ENCODE data around the gene CEP250. TPM values are rescaled to one million over a fixed set of nuclear protein-coding genes. Genes with fewer than 3 reads are reported as not detected.
"Not testable (repeated sequence)": the region's sequence is repeated elsewhere in the genome, so short reads cannot be mapped to it uniquely, and the experiment has no call there.

Gene CEP250
- total RNA-seq, 1 experiment from 2014 or later, result 25.5 TPM

DNA sequence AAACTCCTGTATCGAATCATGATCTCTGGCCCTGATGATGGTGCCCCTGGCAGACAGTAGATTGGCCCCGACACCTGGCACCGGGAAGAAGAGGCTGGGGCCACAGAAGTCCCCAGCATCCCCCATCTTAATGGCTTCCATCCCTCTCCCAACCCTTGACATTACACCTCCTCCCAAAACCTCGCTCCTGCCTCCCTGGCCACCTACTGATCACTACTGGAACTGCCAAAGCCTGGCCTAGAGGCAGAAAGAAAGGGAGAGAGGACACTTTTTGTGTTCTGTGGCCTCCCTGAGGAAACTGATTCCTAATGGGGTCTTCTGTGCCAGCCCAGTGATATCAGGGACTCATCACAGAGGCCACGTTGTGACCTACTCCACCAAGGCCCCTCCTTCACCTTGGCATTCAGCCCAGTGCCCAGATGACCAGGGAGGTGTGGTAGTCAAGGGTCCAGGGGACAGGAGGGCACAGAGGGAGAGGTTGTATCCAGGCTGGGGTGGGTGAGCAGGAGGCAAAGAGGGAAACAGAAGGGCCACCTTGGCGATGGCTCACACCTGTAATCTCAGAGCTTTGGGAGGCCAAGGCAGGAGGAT, 68.0 kb downstream of the CEP250 start:
- peak; percentile 32 for DNase-seq (ENCODE audit: low read depth)

- DNase-seq (ENCODE audit: low read depth), result no peak
Observed at GRCh38 chr20:35525639-35526038, 70.2 kb downstream of the CEP250 start.

DNA sequence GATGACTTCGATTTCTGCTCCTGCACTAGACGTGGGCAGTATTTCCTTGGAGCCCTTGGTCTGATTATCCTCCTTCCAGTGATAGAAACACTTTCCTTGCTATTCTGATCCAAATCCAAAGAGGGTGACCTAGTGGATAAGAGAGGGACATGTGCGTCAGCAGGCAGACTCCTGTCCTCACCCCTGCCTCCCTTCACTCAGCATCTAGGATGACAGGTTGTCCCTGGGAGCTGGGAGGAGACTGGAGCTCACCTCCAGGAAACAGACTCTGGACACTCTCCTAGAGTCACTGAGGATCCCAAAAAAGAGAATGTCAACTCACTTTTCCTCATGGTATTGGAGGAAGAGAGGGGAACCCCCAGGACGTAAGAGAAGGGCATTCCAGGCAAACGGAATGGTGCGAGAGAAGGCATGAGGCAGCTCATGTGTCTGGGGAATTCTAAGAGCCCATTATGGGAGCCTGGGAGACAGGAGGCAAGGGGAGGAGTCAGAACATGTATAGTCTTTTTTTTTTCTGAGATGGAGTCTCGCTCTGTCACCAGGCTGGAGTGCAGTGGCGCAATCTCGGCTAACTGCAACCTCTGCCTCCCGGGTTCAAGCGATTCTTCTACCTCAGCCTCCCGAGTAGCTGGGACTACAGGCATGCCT, 71.8 kb downstream of the CEP250 start:
- no peak for DNase-seq (ENCODE audit: low read depth)

DNA sequence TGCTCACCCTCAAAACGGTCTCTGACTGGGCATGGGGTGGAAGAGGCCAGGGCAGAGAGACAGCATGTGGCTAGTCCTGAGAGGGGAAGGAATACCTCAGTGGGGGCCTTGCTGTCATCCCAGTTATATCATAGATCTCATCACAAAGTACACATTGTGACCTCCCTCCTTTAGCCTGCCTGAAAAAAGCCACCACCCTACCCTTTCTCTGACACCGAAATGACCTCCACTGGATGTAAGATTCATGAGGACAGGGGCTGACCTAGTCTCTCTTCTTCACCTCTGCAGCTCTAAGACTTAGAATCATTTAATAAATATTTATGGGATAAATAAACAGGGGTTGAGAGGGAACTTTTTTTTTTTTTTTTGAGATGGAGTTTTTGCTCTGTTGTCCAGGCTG, 74.2 kb downstream of the CEP250 start, which contains the start of gene C20orf173:
TSS of gene C20orf173 (minus strand) at position 101 of the 400 bp plus-strand sequence. CDS start 279 bp downstream, outside the sequence.
- no peak for DNase-seq (ENCODE audit: low read depth)

DNA sequence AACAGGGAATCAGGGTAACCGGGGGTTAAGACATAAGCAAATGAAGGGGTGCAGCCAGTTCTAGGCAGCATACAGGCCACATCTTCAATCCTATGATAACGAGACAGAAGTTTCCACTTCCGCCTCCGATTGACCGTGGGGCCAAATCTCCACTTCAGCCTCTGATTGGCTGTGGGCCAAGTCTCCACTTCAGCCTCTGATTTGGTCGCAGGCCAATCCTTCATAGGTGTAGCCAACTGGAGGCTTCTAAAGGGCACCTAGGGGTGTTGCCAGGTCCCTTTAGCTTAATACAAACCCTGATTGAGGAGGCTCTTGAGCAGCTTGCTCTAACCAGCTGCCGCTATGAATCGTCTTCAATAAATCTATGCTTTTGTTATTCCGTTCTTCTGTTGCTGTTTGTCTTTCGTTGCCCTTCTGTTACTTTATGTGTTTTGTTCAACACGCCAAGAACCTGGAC, 84.4 kb downstream of the CEP250 start:
- DNase-seq (ENCODE audit: low read depth), result no peak

DNA sequence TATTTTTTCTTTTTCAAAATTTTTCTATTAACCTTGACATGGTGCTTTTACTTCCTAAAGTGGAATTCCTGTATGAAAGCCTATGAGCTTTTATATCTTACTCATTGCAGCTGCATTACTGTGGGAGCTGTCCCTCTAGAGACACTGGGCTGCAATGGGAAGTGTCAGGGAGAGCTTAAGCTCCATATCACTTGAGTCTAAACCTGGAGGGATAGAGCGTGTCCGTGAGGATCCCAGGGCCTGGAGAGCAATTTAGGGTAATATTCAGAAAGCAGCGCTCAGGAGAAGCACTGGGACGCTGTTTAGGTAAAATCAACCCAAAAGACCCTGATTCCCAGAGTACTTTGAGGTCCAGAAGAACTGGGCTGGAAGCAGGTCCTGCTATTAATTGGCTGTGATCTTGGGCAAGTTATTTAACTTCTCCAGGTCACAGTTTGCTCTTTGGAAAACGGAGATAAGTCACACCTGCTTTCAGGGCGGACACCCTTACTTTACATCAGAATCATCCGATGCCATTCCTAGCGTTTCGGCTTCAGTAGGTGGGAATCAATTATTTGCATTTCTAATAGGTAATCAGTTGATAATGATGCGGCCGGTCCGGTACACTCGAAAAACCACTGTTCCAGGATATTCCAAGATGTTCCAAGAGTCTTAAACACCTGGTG, 85.9 kb downstream of the CEP250 start:
- DNase-seq (ENCODE audit: low read depth), result no peak

DNA sequence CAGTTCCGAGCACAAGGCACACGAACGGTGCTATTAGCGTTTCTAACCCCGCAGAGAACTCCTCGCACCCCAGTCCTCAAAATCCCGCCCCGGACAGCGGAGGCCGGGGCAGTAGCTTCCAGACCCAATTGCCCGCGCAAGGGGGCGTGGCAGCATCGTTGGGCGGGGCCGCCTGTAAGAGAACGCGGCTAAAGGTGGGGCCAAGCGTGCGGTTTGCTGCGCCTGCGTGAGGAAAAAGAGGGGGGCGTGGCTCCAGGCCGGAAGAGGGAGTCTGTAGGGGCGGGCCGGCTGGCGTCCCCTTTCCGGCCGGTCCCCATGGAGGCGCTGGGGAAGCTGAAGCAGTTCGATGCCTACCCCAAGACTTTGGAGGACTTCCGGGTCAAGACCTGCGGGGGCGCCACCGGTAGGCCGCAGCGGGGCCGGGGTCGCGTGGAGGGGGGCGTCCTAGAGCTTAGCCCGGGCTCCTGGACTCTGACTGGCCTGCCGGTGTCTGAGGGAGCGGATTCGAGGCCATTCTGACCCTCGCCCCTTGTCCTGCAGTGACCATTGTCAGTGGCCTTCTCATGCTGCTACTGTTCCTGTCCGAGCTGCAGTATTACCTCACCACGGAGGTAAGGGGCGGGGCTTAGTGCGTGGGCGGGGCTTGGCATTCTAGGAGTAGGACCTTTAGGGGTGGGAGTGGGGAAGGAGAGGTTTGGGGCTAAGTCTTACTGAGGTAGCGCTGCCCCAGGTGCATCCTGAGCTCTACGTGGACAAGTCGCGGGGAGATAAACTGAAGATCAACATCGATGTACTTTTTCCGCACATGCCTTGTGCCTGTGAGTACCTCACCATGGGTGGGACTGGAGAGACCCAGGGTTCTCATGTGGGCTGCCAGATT, 86.6 kb downstream of the CEP250 start, which contains the start of gene ERGIC3:
TSS of gene ERGIC3 (plus strand) at position 296 of the 880 bp plus-strand sequence. CDS start at position 316, 20 bp downstream.
- DNase-seq (ENCODE audit: low read depth), result peak; percentile 97

DNA sequence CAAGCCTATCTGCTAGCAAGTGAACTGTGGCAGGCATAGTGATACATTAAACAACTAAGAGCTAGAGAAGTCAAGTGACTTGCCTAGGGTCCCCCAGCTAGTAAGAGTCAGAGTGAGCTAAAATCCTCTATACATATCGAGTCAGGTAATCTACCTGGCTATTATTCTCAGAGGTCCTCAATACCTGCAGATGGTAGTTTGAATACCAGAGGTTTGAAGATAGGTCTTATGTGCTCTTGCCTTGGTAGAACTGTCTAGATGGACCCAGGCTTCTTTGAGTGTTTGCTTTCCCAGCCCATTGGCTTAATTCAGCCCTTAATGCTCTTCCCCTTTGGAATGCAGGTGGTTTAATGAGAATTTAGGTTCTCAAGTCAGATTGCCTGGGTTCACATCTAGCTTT, 87.6 kb downstream of the CEP250 start:
- no peak for DNase-seq (ENCODE audit: low read depth)

DNA sequence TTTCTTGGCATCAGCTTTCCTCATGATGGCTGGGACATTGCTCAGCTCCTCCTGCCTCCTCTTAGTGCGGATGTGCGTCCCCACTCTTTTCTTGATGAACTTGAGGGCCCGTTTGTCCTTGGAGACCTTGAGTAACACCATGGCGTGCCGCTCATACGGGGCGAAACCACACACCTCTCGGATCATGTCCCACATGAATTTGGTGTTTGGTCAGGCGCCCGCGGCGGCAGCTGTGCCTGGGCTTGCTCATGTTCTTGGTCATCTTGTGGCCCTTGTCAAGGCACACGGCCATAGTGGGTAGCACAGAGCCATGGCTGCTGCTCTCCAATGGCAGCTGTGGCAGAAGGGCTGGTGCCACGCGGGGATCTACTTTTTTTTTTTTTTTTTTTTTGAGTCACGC, 89.0 kb downstream of the CEP250 start:
- no peak for DNase-seq (ENCODE audit: low read depth)

DNA sequence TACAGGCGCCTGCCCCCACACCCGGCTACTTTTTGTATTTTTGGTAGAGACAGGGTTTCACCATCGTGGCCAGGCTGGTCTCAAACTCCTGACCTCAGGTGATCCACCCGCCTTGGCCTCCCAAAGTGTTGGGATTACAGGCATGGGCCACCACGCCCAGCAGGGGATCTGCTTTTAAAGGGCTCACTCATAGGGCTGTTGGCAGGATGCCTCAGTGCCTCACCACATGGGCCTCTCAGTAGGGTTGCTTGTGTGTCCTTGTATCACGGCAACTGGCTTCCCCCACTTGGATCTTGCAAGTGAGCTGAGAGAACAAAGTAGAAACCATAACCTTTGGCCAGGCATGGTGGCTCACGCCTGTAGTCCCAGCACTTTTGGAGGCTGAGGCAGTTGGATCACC, 89.5 kb downstream of the CEP250 start:
- DNase-seq (ENCODE audit: low read depth), result peak; percentile 62

DNA sequence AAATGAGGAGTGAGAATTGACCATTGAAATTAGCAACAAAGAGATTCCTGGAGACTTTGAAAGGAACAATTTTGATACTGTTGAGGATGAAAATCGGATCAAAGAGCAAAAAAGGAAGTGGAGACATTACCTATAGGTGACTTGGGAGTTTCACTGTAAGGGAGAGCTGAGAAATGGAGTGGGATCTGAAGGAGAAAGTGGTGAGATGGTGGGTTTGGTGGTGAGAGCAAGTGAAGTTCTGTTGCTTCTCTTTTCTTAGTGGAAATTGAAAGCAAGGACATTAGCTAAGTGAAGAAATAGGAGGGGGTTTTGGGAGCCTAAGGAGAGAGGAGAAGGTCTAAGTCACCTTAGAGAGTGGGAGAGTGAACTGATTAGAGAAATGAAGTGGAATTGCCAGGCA, 90.7 kb downstream of the CEP250 start:
- no peak for DNase-seq (ENCODE audit: low read depth)

DNA sequence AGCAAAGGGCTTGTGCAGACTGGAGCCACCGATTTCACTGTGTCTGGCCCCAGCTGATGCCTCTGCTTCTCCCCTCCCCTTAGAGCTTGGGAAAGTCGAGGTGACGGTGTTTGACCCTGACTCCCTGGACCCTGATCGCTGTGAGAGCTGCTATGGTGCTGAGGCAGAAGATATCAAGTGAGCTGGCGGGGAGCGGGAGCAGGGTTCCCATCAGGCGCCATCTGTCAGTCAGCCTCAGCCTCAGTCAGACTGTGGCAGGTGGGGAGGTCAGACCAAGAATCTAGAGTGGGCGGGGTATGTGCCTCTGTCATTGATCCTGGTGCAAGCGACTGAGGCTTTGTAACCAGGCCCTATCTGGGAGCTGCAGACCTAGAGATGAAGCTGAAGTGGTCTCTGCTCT, 91.9 kb downstream of the CEP250 start:
- no peak for DNase-seq (ENCODE audit: low read depth)

DNA sequence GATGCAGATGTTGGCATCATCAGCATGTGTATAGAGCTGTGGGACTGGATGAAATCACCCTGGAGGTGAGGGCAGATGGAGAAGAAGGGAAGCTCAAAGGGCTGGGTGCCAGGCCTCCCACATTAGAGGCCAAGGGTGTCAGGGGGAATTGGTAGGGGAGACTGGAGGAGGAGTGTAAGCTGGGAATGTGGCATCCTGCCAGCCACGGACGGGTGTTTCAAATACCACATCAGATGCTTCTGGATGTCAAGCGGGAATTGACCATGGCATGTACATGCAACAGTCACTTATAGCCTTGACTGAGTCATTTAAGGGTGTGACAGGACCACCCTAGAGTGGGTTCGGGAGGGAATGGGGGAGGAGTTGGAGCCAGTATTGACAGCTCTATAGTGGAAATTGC, 96.1 kb downstream of the CEP250 start:
- DNase-seq (ENCODE audit: low read depth), result no peak

DNA sequence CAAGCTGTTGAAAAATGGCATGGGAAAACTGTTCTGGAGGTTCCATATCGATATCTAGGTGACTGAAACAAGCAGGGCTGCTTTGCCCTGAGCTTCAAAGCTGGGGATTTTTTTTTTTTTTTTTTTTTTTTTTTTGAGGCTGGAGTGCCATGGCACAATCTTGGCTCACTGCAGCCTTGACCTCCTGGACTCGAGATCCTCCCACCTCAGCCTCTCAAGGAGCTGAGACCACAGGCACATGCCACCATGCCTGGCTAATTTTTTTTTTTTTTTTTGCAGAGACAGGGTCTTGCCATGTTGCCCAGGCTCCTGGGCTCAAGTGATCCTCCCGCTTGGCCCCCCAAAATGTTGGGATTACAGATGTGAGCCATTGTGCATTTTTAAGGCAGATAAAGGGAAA, 97.5 kb downstream of the CEP250 start:
- no peak for DNase-seq (ENCODE audit: low read depth)

DNA sequence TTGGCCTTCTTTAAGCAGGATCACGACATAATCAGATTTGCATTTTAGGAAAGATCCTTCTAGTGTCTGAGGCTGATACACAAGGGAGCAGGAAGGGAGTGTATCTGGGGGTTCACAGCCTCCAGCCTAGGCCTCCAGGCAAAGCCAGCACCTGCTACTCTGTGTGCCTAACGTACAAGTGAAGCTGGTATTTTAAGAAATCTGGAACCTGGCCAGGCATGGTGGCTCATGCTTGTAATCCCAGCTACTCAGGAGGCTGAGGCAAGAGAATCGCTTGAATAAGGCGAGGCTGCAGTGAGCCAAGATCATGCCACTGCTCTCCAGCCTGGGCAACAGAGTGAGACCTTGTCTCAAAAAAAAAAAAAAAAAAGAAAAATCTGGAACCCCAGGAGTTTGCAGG, 100.1 kb downstream of the CEP250 start:
- DNase-seq (ENCODE audit: low read depth), result not testable (repeated sequence)

DNA sequence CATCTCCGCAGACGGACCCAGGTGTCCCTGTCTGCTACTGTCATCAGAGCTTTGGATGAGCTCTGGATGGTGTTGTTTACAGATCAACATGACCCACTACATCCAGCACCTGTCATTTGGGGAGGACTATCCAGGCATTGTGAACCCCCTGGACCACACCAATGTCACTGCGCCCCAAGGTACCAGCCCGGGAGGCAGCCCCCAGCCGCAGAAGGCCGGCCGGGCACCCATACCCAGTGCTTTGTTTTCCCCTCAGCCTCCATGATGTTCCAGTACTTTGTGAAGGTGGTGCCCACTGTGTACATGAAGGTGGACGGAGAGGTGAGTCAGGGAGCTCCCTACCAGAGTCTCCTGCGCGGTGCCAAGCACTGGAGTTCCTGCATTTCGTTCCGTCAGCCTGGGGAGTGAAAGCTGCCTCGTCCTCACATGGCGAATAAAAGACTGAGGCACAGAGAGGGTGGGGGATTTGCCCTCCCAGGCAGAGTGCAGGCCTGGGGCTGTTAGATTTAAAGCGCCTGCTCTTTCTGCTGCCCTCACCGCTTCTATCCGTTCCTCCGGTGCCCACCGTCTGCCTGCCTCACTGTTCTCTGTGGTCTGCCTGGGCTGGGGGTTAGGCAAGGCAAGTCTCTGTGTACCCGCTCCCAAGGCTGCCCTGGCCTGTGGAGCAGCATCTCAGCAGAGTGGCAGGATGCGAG, 100.7 kb downstream of the CEP250 start:
- no peak for DNase-seq (ENCODE audit: low read depth)

DNA sequence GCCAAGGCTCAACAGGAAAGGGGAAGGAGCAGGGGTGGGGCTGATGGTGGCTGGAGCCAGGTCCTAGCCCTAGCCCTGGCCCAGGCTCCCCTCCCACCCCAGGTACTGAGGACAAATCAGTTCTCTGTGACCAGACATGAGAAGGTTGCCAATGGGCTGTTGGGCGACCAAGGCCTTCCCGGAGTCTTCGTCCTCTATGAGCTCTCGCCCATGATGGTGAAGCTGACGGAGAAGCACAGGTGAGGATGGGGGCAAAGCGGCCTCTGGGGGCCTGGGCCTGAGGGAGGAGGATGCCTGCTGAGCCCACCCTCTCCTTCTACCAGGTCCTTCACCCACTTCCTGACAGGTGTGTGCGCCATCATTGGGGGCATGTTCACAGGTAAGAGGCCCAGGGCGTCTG, 101.5 kb downstream of the CEP250 start:
- DNase-seq (ENCODE audit: low read depth), result no peak

DNA sequence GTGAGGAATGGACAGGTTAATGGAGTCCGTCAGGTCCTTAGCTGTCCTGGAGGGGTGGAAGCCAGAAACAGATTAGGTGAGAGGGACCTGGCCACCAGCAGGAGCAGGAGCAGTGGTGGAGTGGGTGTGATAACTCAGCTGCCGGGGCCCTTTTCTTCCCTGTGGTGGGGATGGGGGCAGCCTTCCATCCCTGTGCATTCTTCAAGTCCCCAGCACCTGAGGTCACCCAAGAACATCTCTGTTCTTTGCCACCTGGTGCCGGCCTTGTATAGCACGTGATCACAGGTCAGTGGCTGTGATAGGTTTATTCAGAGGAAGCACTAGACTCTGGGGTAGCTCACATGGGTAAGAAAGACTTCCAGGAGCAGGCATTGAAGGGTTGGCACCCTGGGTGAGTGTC, 103.1 kb downstream of the CEP250 start:
- no peak for DNase-seq (ENCODE audit: low read depth)

- DNase-seq (ENCODE audit: low read depth), result no peak
Observed at GRCh38 chr20:35559042-35559693, 103.8 kb downstream of the CEP250 start.

GRCh38 chr20:35560105-35560511, 104.7 kb downstream of the CEP250 start:
- no peak for DNase-seq (ENCODE audit: low read depth)

- DNase-seq (ENCODE audit: low read depth), result no peak
Observed at GRCh38 chr20:35560541-35560940, 105.1 kb downstream of the CEP250 start.

All from RPMI7951 (cell line).